A204.1 (cell line): Measurements from ENCODE around the gene P2RY8.
"Not testable (repeated sequence)": the region's sequence is repeated elsewhere in the genome, so short reads cannot be mapped to it uniquely, and the experiment has no call there.

ENCODE experiments used
- FAIRE-seq: peaks from 2 replicates; lab custom pipeline; 2012; peaks lifted over from hg19 to GRCh38; lab: Jason Lieb, UNC

Gene P2RY8

DNA sequence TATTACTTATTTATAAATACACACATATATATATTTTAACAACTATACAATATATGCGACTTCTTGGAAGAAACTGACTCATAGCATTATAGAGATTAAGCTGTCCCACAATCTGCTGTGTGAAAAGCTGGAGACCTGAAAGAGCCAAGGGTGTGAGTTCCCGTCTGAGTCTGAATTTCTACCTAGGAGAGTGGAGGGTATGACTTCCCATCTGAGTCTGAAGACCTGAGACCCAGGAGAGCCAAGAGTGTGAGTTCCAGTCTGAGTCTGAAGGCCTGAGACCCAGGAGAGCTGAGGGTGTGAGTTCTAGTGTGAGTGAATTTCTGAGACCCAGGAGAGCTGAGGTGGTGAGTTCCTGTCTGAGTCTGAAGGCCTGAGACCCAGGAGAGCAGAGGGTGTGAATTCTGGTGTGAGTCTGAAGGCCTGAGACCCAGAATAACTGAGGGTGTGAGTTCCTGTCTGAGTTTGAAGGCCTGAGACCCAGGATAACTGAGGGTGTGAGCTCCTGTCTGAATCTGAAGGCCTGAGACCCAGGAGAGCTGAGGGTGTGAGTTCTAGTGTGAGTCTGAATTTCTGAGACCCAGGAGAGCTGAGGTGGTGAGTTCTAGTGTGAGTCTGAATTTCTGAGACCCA is 8.9 kb upstream of the P2RY8 start:
- no peak for FAIRE-seq

DNA sequence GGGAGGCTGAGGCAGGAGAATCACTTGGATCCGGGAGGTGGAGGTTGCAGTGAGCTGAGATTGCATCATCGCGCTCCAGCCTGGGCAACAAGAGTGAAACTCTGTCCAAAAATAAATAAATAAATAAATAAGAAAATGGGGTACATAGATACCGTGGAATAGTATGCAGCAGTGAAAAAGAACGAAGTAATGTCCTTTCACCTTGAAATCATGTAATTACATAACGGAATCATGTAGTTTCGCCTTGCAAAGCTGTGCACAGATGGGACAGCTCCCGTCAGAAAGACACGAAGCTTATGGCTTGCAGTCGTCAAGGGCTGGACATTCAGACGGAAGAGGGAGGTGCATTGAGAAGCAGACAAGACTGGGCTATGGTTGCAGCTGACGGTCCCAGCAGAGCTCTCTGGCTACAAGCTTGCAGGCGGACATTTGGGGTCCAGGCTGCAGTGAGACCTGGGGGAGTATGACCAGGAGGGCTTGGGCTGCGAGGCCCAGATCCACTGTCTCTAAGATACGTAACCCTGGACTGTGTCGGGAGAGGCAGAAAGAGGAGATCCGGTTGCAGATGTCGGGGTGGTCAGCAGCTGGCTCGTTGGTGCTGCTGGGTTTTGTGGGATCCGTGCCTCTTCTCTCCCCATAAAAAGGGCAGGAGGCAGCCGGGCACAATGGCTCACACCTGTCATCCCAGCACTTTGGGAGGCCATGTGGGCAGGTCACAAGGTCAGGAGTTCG is 6.2 kb upstream of the P2RY8 start:
- FAIRE-seq, result no peak

DNA sequence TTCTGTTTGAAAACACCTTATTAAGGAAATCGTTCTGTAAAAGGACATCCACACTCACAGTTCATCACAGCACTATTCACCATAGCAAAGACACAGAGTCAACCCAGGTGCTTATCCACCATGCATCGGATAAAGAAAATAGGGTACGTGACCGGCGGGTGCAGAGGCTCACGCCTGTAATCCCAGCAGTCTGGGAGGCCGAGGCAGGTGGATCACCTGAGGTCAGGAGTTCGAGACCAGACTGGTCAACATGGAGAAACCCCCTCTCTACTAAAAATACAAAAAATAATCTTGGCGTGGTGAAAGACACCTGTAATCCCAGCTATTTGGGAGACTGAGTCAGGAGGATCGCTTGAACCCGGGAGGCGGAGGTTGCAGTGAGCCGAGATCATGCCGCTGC is 2.2 kb upstream of the P2RY8 start:
- FAIRE-seq, result not testable (repeated sequence)

DNA sequence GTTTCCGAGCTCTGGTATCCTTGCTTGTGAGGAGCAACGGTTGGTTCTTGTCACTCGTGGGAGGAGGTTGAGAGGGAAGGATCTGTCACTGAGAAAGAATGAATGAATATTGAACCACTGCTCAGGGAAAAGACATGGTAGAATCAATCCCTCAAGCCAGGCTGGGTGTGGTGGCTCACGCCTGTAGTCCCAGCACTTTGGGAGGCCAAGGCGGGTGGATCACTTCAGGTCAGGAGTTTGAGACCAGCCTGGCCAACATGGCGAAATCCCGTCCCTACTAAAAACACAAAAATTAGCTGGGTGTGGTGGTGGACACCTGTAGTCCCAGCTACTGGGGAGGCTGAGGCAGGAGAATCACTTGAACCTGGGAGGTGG is 718 bp upstream of the P2RY8 start:
- not testable (repeated sequence) for FAIRE-seq

DNA sequence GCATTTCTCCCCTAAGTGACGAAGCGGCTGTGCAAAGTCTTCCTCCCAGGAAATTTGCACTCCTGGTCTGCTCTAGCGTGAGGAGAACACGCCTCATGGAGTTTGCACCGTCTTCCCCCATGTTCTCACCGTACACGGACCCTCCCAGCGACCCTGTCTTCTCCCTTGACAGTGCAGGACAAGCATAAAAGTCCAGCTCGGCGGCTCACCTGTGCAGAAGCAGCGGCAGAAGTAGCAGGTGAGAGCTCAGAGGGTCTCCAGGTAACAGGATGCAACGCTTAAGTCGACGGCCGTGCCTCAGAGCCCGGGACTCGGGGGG is 314 bp downstream of the P2RY8 start:
- no peak for FAIRE-seq

DNA sequence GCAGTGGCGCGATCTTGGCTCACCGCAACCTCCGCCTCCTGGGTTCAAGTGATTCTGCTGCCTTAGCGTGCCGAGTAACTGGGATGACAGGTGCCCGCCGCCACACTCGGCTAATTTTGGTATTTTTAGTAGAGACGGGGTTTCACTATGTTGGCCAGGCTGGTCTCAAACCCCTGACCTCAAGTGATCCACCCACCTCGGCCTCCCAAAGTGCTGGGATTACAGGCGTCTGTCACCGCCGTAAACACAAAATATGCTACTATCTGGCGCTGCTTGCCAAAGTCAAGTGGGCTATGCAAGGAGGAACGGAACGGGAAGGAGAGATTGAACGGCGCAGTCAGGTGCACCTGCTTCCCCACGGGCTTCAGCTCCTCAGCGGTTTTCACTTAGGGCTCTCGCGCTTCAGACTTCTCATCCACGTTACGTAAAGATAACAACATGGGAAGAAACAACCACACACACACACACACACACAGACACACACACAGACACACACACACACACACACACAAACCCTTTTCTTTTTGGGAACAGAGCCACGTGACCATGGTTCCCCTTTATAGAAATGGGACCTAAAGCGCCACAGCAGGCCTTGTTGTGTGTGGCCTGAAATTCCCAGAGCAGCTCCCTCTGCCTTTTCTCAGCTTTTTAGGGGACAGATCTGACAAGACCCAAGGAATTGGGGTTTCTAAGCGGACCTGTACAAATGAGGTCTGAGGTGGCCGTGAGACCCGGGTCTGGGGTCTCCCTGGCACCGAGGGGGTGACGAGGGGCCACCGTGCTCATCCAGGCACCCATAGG is 1.5 kb downstream of the P2RY8 start:
- no peak for FAIRE-seq

DNA sequence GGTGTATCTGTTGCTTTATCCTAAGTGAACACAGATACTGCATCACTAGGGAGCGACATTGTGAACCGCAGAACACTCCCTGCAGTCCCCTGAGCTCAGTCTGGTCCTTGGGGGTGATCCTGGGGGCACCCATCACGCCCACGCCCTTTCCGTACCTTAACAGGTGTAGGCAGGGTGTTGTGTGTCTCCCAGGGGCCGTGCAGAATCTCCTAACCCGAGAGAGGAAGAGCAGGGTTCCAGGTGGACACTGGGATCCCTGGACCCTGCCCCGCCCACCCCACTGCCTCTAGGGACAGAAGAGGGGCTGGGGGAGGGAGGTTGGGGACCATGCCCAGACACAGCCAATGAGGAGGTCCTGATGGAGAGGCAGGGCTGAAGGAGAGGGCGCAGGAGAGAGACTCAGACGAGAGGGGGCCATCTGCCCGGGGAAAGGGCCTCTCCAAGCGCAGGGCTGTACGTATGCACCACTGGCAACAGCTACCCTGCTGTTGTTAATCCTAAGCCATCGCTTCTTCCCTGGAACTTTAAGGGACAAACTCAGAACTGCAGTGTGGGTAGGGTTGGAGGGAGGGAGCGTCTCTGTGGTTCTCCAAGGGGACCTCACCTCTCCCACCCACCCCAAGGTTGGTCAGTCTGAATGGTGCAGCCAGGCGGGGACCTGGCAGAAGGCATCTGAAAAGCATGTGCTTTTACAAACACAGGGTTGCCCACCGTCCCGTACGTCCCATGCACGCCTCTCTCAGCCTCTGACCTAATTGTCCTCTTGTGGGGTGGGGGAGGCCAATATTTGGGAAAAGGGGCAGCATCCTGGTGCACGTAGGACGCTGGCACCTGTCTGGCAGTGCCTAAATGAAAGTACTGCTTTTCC is 2.5 kb downstream of the P2RY8 start:
- no peak for FAIRE-seq

DNA sequence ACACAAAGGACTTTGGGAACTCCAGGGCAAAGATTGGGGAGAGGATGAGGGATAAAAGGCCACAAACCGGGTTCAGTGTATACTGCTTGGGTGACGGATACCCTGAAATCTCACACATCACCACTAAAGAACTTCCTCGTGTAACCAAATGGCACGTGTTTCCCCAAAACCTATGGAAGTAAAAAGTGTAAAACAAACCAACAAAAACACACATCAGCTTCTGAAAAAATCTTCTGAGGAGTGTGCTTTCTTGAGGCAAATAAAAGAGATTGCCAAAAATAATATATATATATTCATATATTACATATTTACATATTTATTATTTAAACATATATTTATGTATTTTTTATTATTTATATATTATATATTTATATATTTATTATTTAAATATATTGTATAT is 3.9 kb downstream of the P2RY8 start:
- no peak for FAIRE-seq

DNA sequence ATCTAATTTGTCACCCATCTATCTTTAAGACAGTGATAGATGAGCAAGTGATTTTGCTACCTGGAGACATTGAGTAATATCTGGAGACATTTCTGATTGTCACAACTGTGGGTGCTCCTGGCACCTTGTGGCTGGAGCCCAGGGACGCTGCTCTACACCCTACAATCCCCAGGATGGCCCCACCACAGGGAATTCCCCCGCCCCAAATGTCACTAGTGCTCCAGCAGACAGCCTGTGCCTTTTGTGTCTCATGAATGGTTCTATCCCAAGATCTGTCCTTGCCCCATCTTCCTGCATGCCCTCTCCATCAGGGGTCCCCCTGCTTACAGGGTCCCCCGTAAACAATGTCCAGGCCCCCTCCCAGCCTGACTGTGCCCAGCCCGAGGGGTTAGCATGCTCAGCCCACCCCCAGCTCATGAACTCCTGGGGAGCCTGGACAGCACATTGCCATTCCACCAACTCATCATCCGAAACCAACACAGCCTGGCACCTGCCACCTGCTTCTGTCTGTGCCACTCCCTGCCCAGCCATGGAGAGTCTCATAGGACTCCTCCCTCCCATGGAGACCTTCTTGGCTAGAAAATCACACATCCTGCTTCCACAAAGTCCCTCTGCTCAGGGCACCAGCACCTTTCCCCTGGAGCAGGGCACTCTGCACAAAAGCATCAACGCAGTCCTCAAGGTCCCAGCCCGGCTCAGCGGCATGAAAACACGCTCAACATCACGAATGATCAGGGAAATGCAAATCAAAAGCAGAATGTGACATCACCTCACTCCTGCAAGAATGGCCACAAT is 5.7 kb downstream of the P2RY8 start:
- no peak for FAIRE-seq

DNA sequence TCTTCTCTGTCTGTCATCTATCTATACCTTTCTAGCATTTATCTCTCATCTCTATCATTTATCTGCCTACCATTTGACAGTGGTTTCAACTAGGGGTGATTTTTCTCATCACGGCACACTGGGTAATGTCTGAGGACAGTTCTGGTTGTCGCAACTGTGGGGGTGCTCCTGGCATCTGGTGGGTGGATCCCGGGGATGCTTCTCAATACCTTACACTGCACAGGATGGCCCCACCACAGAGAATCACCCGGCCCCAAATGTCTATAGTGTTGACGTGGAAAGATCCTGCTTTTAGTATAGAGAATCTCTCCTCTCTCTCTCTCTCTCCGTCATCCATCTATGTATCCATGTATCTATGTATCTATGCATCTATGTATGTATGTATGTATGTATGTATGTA is 7.2 kb downstream of the P2RY8 start:
- no peak for FAIRE-seq

DNA sequence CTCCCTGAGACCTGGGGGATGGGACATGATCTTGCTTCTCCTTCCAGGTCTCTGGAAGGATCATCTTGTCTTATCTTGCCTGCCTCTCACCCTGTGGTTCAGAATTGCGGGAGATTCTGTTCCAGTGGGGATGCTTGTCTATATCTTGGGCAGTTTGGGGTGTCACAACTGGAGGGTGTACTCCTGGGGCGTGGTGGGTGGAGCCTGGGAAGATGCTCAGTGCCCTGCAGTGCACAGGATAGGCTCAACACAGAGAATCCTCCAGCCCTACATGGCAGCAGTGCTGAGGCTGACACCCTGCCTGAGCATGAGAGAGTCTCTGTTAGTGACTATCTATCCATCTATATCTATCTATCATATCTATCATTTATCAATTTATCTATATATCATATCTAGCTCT is 7.7 kb downstream of the P2RY8 start:
- no peak for FAIRE-seq

DNA sequence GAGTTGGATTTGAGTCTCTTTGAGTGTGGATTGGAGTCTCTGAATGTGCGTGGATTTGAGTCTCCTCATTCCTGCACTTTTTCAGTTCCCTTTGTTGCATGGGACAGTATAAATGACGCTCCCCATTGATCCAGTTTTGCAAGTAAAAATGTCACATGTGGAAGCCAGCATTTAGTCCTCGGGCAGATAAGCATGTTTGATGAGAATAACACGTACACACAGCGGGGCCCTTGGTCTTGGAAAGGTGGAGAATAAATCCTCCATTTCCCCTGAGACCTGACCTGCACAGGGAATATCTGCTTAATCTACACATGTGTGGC is 8.1 kb downstream of the P2RY8 start:
- FAIRE-seq, result no peak

DNA sequence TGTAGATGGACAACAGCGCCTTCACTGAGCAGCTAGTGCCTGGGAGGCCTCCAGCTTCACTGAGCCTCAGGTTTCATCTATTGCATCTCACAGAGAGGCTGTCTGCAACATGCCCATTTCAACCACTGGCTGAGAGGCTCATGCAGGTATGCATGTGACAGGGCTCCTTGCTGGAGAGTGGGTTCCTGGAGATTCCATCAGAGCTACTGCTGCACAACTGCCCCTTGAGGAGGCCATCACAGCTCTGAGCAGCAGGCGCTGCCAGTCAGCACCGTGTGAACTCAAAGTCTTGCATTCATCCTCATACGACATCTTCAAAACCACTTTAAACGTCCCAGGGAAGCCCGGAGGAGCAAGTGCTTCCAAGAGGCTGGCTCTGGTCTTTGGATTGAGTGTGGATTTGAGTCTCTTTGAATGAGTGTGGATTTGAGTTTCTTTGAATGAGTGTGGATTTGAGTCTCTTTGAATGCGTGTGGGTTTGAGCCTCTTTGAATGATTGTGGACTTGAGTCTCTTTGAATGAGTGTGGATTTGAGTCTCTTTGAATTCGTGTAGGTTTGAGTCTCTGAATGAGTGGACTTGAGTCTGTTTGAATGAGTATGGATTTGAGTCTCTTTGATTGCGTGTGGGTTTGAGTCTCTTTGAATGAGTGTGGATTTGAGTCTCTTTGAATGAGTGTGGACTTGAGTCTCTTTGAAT is 8.7 kb downstream of the P2RY8 start:
- no peak for FAIRE-seq

DNA sequence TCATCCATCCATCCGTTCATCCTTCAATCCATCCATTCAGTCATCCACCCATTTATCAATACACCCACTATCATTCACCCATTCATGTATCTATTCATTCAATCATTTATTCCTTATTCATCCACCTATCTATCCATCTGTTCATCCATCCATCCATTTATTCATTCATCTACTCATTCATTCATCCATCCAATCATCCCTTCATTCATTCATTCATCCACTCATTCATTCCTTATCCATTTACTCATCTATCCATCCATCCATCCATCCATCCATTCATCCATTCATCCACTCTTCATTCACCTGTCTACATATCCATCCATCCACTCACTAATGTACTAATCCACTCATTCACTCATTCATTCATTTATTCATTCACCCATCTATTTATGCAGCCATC is 9.5 kb downstream of the P2RY8 start:
- no peak for FAIRE-seq

DNA sequence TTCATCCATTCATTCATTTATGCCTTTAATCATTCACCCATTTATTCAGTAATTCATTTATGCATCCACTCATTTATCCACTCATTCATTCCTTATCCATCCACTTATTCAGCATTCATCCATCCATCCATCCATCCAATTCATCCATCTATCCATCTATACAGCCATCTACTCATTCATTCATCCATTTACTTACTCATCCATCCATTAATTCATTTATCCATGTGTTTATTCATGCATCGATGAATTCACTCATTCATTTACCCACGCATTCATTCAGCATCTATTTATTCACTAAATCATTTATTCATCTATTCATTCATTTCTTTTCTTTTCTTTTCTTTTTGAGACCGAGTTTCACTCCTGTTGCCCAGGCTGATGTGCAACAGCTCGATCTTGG is 10.4 kb downstream of the P2RY8 start:
- FAIRE-seq, result no peak

DNA sequence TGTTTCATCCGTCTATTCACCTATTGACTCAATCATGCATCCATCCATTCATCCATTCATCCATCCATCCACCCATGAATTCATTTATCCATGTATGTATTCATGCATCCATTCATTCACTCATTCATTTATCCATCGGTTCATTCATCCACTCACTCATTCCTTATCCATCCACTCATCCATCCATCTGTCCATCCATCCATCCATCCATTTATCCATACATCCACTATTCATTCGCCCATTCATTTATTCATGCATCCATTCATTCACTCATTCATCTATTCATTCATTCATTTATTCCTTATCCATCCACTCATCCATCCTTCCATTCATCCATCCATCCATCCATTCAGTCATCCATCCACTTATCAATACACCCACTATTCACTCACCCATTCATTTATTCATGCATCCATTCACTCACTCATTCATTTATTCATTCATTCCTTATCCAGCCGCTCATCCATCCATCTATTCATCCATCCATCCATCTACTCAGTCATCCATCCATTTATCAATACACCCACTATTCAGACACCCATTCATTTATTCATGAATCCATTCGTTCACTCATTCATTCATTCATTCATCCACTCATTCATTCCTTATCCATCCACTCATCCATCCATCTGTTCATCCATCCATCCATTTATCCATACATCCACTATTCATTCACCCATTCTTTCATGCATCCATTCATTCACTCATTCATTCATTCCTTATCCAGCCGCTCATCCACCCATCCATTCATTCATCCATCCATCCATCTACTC is 11.2 kb downstream of the P2RY8 start:
- FAIRE-seq, result no peak

DNA sequence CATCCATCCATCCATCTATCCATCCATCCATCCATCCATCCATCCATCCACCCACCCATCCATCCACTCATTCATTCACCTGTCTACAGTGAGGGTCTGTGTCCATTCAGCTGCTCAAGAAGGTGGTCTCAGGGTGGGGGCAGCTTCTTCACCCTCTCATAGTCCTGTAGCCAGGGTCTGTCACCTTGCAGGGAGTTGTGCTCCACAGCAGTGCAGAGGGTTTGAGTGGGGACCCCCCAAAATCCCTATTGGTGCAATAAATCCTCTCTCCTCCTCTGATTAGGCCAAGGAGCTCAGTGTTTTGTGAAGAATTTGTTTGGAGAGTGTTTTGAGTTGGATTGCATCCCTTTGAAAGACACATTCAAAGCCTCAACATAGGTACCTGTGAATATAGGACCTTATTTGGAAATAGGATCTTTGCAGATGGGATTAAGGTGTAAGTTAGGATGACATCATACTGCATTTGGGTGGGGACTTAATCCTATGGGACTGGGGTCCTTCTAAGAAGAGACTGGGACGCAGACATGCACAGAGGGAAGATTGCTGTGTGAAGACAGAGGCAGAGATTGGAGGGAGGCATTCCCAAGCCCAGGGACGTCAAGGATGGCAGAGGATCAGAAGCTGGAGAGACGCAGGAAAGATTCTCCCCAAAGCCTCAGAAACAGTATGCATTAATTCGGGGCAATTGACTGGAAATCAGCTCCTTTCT is 12.0 kb downstream of the P2RY8 start:
- no peak for FAIRE-seq

DNA sequence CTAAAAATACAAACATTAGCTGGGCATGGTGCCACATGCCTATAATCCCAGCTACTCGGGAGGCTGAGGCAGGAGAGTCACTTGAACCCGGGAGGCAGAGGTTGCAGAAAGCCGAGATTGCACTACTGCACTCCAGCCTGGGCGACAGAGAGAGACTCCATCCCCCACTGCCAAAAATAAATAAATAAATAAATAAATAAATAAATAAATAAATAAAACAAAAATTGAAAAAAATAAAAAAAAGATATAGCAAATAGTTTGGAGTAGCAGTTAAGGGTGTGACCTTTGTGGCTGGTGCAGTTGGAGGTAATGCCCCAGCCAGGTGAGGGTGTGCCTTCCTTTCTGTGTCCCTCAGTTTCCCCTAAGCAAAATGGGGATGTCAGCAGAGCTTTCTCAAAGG is 14.1 kb downstream of the P2RY8 start:
- not testable (repeated sequence) for FAIRE-seq

DNA sequence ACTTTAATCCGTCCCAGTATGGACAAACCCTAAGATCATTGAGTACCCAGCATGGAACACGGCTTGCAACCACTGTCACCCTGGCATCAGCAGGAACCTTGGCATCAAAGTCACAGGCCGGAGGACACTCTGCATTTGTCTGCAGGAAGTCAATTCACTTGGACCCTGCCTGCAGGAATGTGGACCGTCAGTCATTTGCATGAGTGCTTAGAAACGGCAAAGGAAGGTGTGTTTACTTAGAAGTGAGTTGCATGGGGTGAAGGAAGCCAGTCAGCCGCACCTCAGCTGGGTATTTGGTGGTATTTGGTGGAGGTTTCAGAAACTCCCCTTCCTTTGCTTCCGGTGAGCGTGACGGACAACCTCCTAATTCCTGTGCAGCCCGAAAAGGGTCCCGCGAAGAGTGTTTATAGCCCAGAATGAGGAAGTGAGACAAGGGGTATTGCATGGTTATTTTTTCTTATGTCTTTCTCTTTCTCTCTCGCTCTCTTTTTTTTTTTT is 15.5 kb downstream of the P2RY8 start:
- no peak for FAIRE-seq

DNA sequence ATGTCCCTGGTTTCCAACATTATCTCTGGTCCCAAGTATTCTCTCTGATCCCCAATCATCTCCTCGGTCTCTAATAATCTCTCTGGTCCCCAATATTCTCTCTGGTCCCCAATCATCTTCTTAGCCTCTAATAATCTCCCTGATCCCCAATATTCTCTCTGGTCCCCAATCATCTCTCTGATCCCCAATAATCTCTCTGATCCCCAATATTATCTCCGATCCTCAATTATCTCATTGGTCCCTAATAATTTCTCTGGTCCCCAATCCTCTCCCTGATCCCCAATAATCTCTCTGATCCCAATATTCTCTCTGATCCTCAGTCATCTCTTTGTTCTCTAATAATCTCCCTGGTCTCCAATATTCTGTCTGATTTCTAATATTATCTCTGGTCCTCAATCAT is 16.6 kb downstream of the P2RY8 start:
- no peak for FAIRE-seq
